Neural progenitor cell (in vitro differentiated cells): Measurements from ENCODE around the gene MPP1. TPM values are rescaled to one million over a fixed set of nuclear protein-coding genes. Genes with fewer than 3 reads are reported as not detected.

Source experiments
- DNase-seq: peaks from one replicate; pipeline ENCODE4 v3.0.0-alpha.2; 2016; ENCODE audit warnings: low spot score
- H2AFZ ChIP-seq: fragments of 200-600 bp; sonication (generic); replicated peaks from 2 replicates; pipeline ENCODE4 v1.6.1; 2016; ENCODE audit warnings: antibody characterized with exemption
- H3F3A ChIP-seq: fragments of 200-600 bp; sonication (generic); 2 replicates; pipeline ENCODE4 v1.6.1; 2016; ENCODE audit warnings: antibody characterized with exemption, low read depth
- H3K27ac ChIP-seq: fragments of 200-600 bp; sonication (generic); 2 replicates; pipeline ENCODE4 v1.5.1; 2016; ENCODE audit warnings: mild to moderate bottlenecking
- H3K27me3 ChIP-seq: fragments of 200-600 bp; sonication (generic); 2 replicates; pipeline ENCODE4 v1.6.1; 2016; ENCODE audit warnings: mild to moderate bottlenecking, moderate library complexity
- H3K36me3 ChIP-seq: fragments of 200-600 bp; sonication (generic); 2 replicates; pipeline ENCODE4 v1.5.1; 2016
- H3K4me1 ChIP-seq: fragments of 200-600 bp; sonication (generic); 2 replicates; pipeline ENCODE4 v1.6.1; 2016; ENCODE audit warnings: mixed run types
- H3K4me2 ChIP-seq: fragments of 200-600 bp; sonication (generic); 2 replicates; pipeline ENCODE4 v1.6.1; 2016
- H3K4me3 ChIP-seq: fragments of 200-600 bp; sonication (generic); 2 replicates; pipeline ENCODE4 v1.5.1; 2016
- H3K79me2 ChIP-seq: fragments of 200-600 bp; sonication (generic); 2 replicates; pipeline ENCODE4 v1.6.1; 2016; ENCODE audit warnings: low read depth
- H3K9ac ChIP-seq: fragments of 200-600 bp; sonication (generic); 2 replicates; pipeline ENCODE4 v1.6.1; 2016
- H3K9me3 ChIP-seq: fragments of 200-600 bp; sonication (generic); 2 replicates; pipeline ENCODE4 v1.5.1; 2016; ENCODE audit warnings: low read depth
- H4K20me1 ChIP-seq: fragments of 200-600 bp; sonication (generic); 2 replicates; pipeline ENCODE4 v1.6.1; 2016; ENCODE audit warnings: low read depth
- H3K27ac Mint-ChIP-seq: 3 replicates; pipeline ENCODE4 v1.8.0; 2021; ENCODE audit warnings: mixed read lengths
- H3K27me3 Mint-ChIP-seq: 2 replicates; pipeline ENCODE4 v1.8.0; 2022; ENCODE audit warnings: low read depth, mild to moderate bottlenecking, inconsistent platforms, moderate library complexity, mixed read lengths; ENCODE audit not compliant: insufficient read depth
- H3K36me3 Mint-ChIP-seq: 3 replicates; pipeline ENCODE4 v1.8.0; 2021; ENCODE audit warnings: mixed read lengths
- H3K4me1 Mint-ChIP-seq: 3 replicates; pipeline ENCODE4 v1.8.0; 2021; ENCODE audit warnings: mixed read lengths
- H3K4me3 Mint-ChIP-seq: 3 replicates; pipeline ENCODE4 v1.8.0; 2021; ENCODE audit warnings: mild to moderate bottlenecking, moderate library complexity, mixed read lengths
- H3K9me3 Mint-ChIP-seq: 3 replicates; pipeline ENCODE4 v1.8.0; 2020; ENCODE audit warnings: mixed read lengths
- CTCF ChIP-seq: fragments of 200-600 bp; sonication (generic); IDR thresholded peaks from 2 replicates; pipeline ENCODE4 v1.5.1; 2017; ENCODE audit warnings: antibody characterized with exemption, mild to moderate bottlenecking
- EZH2 ChIP-seq: fragments of 200-600 bp; sonication (generic); IDR thresholded peaks from 2 replicates; pipeline ENCODE4 v1.6.1; 2017; ENCODE audit warnings: antibody characterized with exemption, mild to moderate bottlenecking, moderate library complexity
- EZH2phosphoT487 ChIP-seq: fragments of 200-600 bp; sonication (generic); IDR thresholded peaks from 2 replicates; pipeline ENCODE4 v1.6.1; 2017; ENCODE audit warnings: antibody characterized with exemption
- total RNA-seq: library from RNA; depleted of rRNA; stranded (reverse); fragments of >200 nt; gene quantifications from 2 replicates; pipeline ENCODE4 v1.2.3, GENCODE V29; 2015; ENCODE audit warnings: low replicate concordance

Gene MPP1
- total RNA-seq, 1 donor from 2014 or later = not detected

GRCh38 chrX:154732421-154733065 lies 72.7 kb downstream of the MPP1 start:
- H3K4me3 ChIP-seq = no peak overlapping the region
- peaks cover 2% of the 10 kb centered on the region for H3K9me3 ChIP-seq

GRCh38 chrX:154731881-154732280 lies 73.4 kb downstream of the MPP1 start:
- Histone ChIP-seq H3K9ac (no peak overlapping the region), H3K4me2 (no peak overlapping the region), H3K79me2 (no peaks in the 10 kb centered on the region), H3F3A (no peaks in the 10 kb centered on the region), H3K27ac (no peak overlapping the region), H2AFZ (no peak overlapping the region), H4K20me1 (no peaks in the 10 kb centered on the region), H3K27me3 (no peaks in the 10 kb centered on the region), H3K36me3 (no peaks in the 10 kb centered on the region), H3K4me1 (no peaks in the 10 kb centered on the region), H3K9me3 (peaks cover 2% of the 10 kb centered on the region), H3K4me3 (no peak overlapping the region)
- Mint-ChIP-seq H3K27ac (no peak overlapping the region), H3K4me1 (no peaks in the 10 kb centered on the region), H3K4me3 (no peak overlapping the region), H3K9me3 (peaks cover 2% of the 10 kb centered on the region), H3K36me3 (no peaks in the 10 kb centered on the region), H3K27me3 (no peaks in the 10 kb centered on the region)
- DNase-seq = no peak
- TF ChIP-seq EZH2phosphoT487 (no peak), EZH2 (no peak), CTCF (no peak)

More at GRCh38 chrX:154732421-154733065, 72.7 kb downstream of the MPP1 start:
- Histone ChIP-seq H3K27me3 (no peaks in the 10 kb centered on the region), H3K9ac (no peak overlapping the region), H3K4me1 (no peaks in the 10 kb centered on the region), H3K79me2 (no peaks in the 10 kb centered on the region), H4K20me1 (no peaks in the 10 kb centered on the region), H2AFZ (no peak overlapping the region), H3K27ac (no peak overlapping the region), H3K4me2 (no peak overlapping the region), H3K36me3 (no peaks in the 10 kb centered on the region), H3F3A (no peaks in the 10 kb centered on the region)
- Mint-ChIP-seq H3K4me1 (no peaks in the 10 kb centered on the region), H3K27ac (no peak overlapping the region), H3K9me3 (peaks cover 2% of the 10 kb centered on the region), H3K4me3 (no peak overlapping the region), H3K27me3 (no peaks in the 10 kb centered on the region), H3K36me3 (no peaks in the 10 kb centered on the region)
- DNase-seq = no peak
- TF ChIP-seq CTCF (no peak), EZH2 (no peak), EZH2phosphoT487 (no peak)

GRCh38 chrX:154731184-154731583 lies 74.1 kb downstream of the MPP1 start:
- H3K9me3 Mint-ChIP-seq = peaks cover 2% of the 10 kb centered on the region
- DNase-seq = no peak
- no peak overlapping the region for H3K4me2 ChIP-seq
- H3K9me3 ChIP-seq = peaks cover 2% of the 10 kb centered on the region
- H3K9ac ChIP-seq = no peak overlapping the region
- H4K20me1 ChIP-seq = no peaks in the 10 kb centered on the region
- H3K4me3 Mint-ChIP-seq = no peak overlapping the region
- H3K27ac ChIP-seq = no peak overlapping the region
- H3K4me3 ChIP-seq = no peak overlapping the region
- no peaks in the 10 kb centered on the region for H3K27me3 Mint-ChIP-seq
- no peak overlapping the region for H3K27ac Mint-ChIP-seq
- no peaks in the 10 kb centered on the region for H3K27me3 ChIP-seq
- H3K36me3 ChIP-seq = no peaks in the 10 kb centered on the region
- no peaks in the 10 kb centered on the region for H3K79me2 ChIP-seq
- H3K4me1 Mint-ChIP-seq = no peaks in the 10 kb centered on the region
- H2AFZ ChIP-seq = no peak overlapping the region
- H3F3A ChIP-seq = no peaks in the 10 kb centered on the region
- H3K4me1 ChIP-seq = no peaks in the 10 kb centered on the region
- H3K36me3 Mint-ChIP-seq = no peaks in the 10 kb centered on the region
- TF ChIP-seq CTCF = no peak
- no peak for TF ChIP-seq EZH2
- TF ChIP-seq EZH2phosphoT487 = no peak
